Cortex of kidney (tissue), 1 donor: ENCODE measurements around the gene ASAP2.

ENCODE experiments used
- DNase-seq: peaks from one replicate; lab custom pipeline; 2025; lab: John Stamatoyannopoulos, UW

ASAP2 gene

GRCh38 chr2:9184361-9184760, 22.3 kb upstream of the ASAP2 start:
- no peak for DNase-seq

GRCh38 chr2:9187620-9188214, 18.9 kb upstream of the ASAP2 start:
- DNase-seq, result no peak

GRCh38 chr2:9188823-9189222, 17.8 kb upstream of the ASAP2 start:
- DNase-seq, result no peak

- no peak for DNase-seq
Measured at GRCh38 chr2:9189901-9190300, 16.7 kb upstream of the ASAP2 start.

- no peak for DNase-seq
Measured at GRCh38 chr2:9191041-9191481, 15.6 kb upstream of the ASAP2 start.

- DNase-seq, result no peak
Measured at GRCh38 chr2:9192712-9193111, 13.9 kb upstream of the ASAP2 start.

- no peak for DNase-seq
Measured at GRCh38 chr2:9194352-9194751, 12.3 kb upstream of the ASAP2 start.

- no peak for DNase-seq
Measured at GRCh38 chr2:9196637-9197036, 10.0 kb upstream of the ASAP2 start.

GRCh38 chr2:9197916-9198315, 8.7 kb upstream of the ASAP2 start:
- no peak for DNase-seq

GRCh38 chr2:9199716-9200632, 6.6 kb upstream of the ASAP2 start:
- DNase-seq, result no peak

GRCh38 chr2:9200633-9201015, 6.0 kb upstream of the ASAP2 start:
- DNase-seq, result no peak

- DNase-seq, result no peak
Measured at GRCh38 chr2:9201185-9201891, 5.3 kb upstream of the ASAP2 start.

GRCh38 chr2:9203006-9203405, 3.6 kb upstream of the ASAP2 start:
- DNase-seq, result no peak

GRCh38 chr2:9203876-9204275, 2.7 kb upstream of the ASAP2 start:
- no peak for DNase-seq

- DNase-seq, result no peak
Measured at GRCh38 chr2:9204939-9205338, 1.7 kb upstream of the ASAP2 start.

- no peak for DNase-seq
Measured at GRCh38 chr2:9205486-9205885, 1.1 kb upstream of the ASAP2 start.

GRCh38 chr2:9206991-9207640, 504 bp downstream of the ASAP2 start:
- DNase-seq, result no peak

GRCh38 chr2:9207641-9208311, 1.2 kb downstream of the ASAP2 start:
- DNase-seq, result no peak

- DNase-seq, result no peak
Measured at GRCh38 chr2:9208875-9209274, 2.3 kb downstream of the ASAP2 start.

GRCh38 chr2:9210030-9210429, 3.4 kb downstream of the ASAP2 start:
- DNase-seq, result no peak

GRCh38 chr2:9211496-9211895, 4.9 kb downstream of the ASAP2 start:
- no peak for DNase-seq
